Right cardiac atrium (tissue), 5 donors: ENCODE data around the gene TCF7L2. TPM values are rescaled to one million over a fixed set of nuclear protein-coding genes. Genes with fewer than 3 reads are reported as not detected.

ENCODE experiments used
- ATAC-seq, 2 donors: fragments of 200-7000 bp; cut with Tn5 transposase; one replicate each; pipeline versions ENCODE4 v1.8.0 to v1.9.1; 2020; ENCODE audit warnings: moderate library complexity in 2 of 2, mild to moderate bottlenecking in 1 of 2
- DNase-seq, 3 donors: peaks; one replicate each; pipeline ENCODE4 v3.0.0-alpha.2; 2020
- H3K27ac ChIP-seq: one replicate; pipeline ENCODE4 v1.5.1; 2013; ENCODE audit warnings: mild to moderate bottlenecking, low read length, control low read depth, moderate library complexity
- H3K27me3 ChIP-seq: one replicate; pipeline ENCODE4 v1.6.1; 2013; ENCODE audit not compliant: control insufficient read depth, insufficient read depth
- H3K4me1 ChIP-seq: one replicate; pipeline ENCODE4 v1.6.1; 2013; ENCODE audit warnings: low read length; ENCODE audit not compliant: control insufficient read depth, insufficient read depth
- H3K4me3 ChIP-seq: one replicate; pipeline ENCODE4 v1.5.1; 2013; ENCODE audit warnings: low read length, control low read depth
- H3K9me3 ChIP-seq: one replicate; pipeline ENCODE4 v1.6.1; 2013; ENCODE audit warnings: low read length; ENCODE audit not compliant: control insufficient read depth
- WGBS: extraction: QIAGEN DNeasy Blood & Tissue Kit; methylation state at CpG from one replicate; pipeline ENCODE4 v1.1.7; 2013; 5-methylcytosine and 5-hydroxymethylcytosine counted together
- intact Hi-C, 4 donors: fragments of 100-400 bp; cut with DNase I; formaldehyde crosslinking; loops; one replicate each; pipeline versions ENCODE4 v1.11.0 to v1.14.0; 2022 to 2023
- polyA plus RNA-seq: library from polyadenylated mRNA; stranded (reverse); fragments of 200-250 nt; gene quantifications from one replicate; pipeline ENCODE4 v1.2.3, GENCODE V29; 2013
- total RNA-seq, 4 donors: library from RNA; stranded (reverse); fragmentation: NEBNext Ultra II Directional; extraction: Animal tissue kit (Norgen Biotek cat#: 25700); gene quantifications; one replicate each; pipeline ENCODE4 v1.2.1, GENCODE V29; 2021
- donor health status: healthy with polysubstance abuse.
- donor health status: DM: no; HTN: yes; CAD: no.
- donor health status: DM: no; HTN: no; CAD: no.
- donor health status: DM: no; HTN: yes; CAD: no; lungs with severe emphysema.
- donor health status: DM: yes; HTN: yes; CAD: no.

TCF7L2 gene
- total and polyA plus RNA-seq, 5 donors: 9.2 to 18.7 (median 15.8) TPM

DNA sequence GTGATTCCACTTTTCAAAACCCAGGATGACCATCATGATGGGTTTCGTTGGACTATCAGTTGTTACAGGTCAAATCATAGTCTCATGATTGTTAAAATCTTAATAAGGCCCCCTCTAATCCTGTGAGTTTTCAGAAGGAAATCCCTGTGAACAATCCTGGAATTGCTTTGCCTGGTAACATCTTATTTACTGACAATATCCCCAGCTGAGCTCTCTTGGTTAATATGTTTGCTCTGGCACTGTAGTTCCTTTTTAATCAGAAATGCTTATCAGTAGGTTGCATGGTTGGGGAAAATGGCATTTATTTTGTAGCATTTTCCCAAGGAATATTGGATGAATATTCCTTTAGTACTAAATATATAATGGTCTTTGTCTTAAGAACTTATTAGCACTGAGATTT is 163.9 kb downstream of the TCF7L2 start:
- no peak for DNase-seq
- peaks cover under 1% of the 10 kb centered on the region for H3K4me1 ChIP-seq
- intact Hi-C loops: no loop called here
- no peak overlapping the region for H3K4me3 ChIP-seq
- no peaks in the 10 kb centered on the region for H3K9me3 ChIP-seq
- H3K27me3 ChIP-seq: no peaks in the 10 kb centered on the region
- WGBS: 68% methylated on average over 1 of the region's 1 CpG
- no peak overlapping the region for H3K27ac ChIP-seq
- no peak for ATAC-seq

DNA sequence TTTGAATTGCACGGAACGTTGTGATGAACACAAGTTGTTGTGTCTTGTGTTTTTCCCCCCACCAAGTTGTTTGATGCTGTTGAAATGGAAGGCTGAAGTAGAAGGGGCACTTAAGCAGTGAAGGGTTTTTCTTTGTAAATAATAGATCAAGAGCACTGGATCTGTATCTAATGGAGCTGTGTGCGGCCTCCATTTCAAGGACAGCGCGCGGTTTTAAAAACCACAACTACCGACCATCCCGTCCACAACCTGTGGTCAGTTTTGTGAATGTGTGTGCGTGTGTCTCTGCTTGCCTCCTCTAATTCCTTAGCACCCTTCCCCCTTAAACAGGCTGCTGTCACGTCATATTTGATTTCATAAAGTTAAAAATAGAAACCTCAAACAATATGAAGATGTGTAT is 165.5 kb downstream of the TCF7L2 start:
- ATAC-seq: no peak
- Histone ChIP-seq H3K4me1 (peaks cover 2% of the 10 kb centered on the region), H3K27ac (no peak overlapping the region), H3K9me3 (no peaks in the 10 kb centered on the region), H3K27me3 (no peaks in the 10 kb centered on the region), H3K4me3 (no peak overlapping the region)
- intact Hi-C loops: no loop called here
- WGBS: 93% methylated on average over 10 of the region's 10 CpGs
- no peak for DNase-seq

DNA sequence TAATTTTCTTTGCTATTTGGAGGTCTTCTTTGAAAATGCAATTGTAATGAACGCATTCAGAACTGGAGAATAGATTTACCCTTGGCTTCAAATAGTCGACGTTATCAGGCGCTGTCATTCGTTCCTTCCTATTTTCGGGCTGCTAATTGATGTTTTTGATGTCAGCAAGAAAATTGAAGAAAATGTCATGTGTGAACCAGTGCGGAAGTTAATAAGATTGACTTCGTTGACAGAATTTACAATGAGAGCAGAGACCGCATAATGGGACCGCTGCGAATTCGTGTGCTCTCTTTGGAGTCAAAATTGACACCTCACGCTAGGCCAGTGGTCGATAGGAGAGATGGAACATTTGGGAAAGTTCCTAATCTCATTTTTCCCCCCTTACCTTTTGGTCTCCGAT is 168.8 kb downstream of the TCF7L2 start:
- intact Hi-C loops: no loop called here
- ATAC-seq: no peak
- 91% methylated on average over 15 of the region's 15 CpGs for WGBS
- Histone ChIP-seq H3K27me3 (no peaks in the 10 kb centered on the region), H3K4me3 (no peak overlapping the region), H3K4me1 (peaks cover 2% of the 10 kb centered on the region), H3K27ac (no peak overlapping the region), H3K9me3 (no peaks in the 10 kb centered on the region)
- no peak for DNase-seq

DNA sequence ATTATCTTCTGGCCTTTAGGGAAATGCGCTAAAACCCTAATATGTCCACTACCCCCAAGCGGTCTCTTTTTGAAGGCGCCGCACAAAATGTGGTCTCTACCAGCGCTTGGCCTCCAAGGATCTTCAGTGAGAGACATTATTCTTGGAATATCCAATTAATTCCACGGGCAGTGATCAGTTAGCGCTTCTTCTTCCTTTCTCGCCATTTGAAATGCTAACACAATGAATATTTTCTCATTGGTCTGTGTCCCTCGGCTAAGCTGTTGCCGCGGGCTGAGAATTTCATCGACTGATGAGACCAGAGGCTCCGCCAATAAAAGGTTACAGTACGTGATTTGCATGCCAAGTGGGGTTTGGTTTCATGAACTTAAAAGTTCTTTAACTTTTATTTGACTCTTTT is 169.8 kb downstream of the TCF7L2 start:
- no peak for ATAC-seq

DNA sequence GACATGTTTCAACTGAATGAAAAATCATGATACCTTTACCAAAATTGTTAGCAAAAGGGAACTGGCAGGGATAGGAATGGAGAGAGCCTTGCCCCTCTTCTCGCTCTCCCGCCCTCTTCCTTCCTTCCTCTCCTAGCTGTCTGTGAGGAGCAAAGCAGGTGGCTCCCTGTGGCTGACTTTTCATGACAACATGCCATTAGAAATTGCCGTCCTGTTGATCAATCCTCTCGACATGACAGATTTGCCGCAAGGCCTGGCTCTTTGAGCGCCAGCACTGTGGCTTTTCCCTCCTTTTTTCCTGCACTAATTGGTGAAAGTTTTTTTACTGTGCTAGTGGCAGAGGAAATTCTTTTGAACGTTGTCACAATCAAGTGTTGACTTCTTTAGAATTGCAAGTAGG is 171.1 kb downstream of the TCF7L2 start:
- Histone ChIP-seq H3K27ac (no peak overlapping the region), H3K9me3 (no peaks in the 10 kb centered on the region), H3K4me1 (peaks cover 2% of the 10 kb centered on the region), H3K27me3 (no peaks in the 10 kb centered on the region), H3K4me3 (no peak overlapping the region)
- WGBS: 75% methylated on average over 7 of the region's 7 CpGs
- intact Hi-C loops: loop anchor here (10.0 kb wide), 5 partner anchors 56 to 556 kb away; partner anchors contain the start of gene TCF7L2 (in 1 of the 4)
- ATAC-seq (no peak), DNase-seq (no peak)

More for the DNA sequence above, 169.8 kb downstream of the TCF7L2 start:
- no peak for DNase-seq
- no peak overlapping the region for H3K27ac ChIP-seq
- no peaks in the 10 kb centered on the region for H3K27me3 ChIP-seq
- H3K4me1 ChIP-seq: peaks cover 2% of the 10 kb centered on the region
- intact Hi-C loops: loop anchor here (10.0 kb wide), 5 partner anchors 55 to 555 kb away; partner anchors contain the start of gene TCF7L2 (in 1 of the 4)
- no peak overlapping the region for H3K4me3 ChIP-seq
- H3K9me3 ChIP-seq: no peaks in the 10 kb centered on the region
- WGBS: 98% methylated on average over 14 of the region's 14 CpGs

DNA sequence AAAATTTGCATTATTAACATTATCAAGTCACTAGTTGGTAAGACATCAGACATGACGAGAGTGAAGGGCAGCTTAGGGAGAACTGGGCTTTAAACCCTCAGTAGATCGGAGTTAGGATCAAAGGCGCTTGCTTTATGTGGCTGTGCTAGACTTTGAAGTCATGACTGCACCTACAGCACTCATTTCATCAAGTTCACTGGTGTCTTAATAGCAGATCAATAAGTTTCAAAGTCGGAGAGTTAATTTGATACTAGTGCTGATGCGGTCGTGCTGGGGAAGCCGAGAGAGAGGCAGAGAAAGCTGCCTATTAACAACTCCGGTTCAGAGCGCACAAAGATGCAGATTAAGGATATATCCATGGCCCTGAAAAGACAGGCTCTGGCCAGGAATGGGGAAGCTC is 172.9 kb downstream of the TCF7L2 start:
- WGBS: 90% methylated on average over 9 of the region's 9 CpGs
- H3K4me1 ChIP-seq: peaks cover 2% of the 10 kb centered on the region
- no peak for ATAC-seq
- no peak overlapping the region for H3K4me3 ChIP-seq
- DNase-seq: no peak
- no peaks in the 10 kb centered on the region for H3K27me3 ChIP-seq
- intact Hi-C loops: loop anchor here (10.0 kb wide), 5 partner anchors 58 to 558 kb away; partner anchors contain the start of gene TCF7L2 (in 1 of the 4)
- H3K27ac ChIP-seq: no peak overlapping the region
- no peaks in the 10 kb centered on the region for H3K9me3 ChIP-seq

DNA sequence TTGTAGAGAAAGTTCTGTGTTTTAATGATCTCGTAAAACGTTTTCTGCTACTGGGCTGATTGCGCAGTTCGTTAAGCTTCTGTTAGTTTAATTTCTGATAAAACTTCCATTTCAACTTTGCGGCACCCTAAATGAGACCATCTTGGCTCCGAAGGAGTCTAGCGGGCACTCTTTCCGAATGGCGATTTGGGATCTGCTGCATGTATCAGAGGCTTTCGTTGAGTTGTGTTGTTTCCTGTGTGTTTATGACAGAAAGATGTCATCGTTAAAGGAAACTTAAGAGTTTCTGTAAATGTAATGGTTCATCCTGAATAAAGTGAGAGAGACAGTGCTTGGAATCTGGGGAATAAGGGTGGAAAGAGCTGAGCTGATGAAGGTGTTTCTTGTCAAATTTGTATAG is 174.7 kb downstream of the TCF7L2 start:
- intact Hi-C loops: loop anchor here (5.0 to 10.0 kb wide), 7 partner anchors 60 to 560 kb away; partner anchors contain the start of gene TCF7L2 (in 3 of the 4)
- Histone ChIP-seq H3K27me3 (no peaks in the 10 kb centered on the region), H3K27ac (no peak overlapping the region), H3K4me1 (no peaks in the 10 kb centered on the region), H3K9me3 (no peaks in the 10 kb centered on the region), H3K4me3 (no peak overlapping the region)
- DNase-seq (no peak), ATAC-seq (no peak)
- 90% methylated on average over 11 of the region's 11 CpGs for WGBS

DNA sequence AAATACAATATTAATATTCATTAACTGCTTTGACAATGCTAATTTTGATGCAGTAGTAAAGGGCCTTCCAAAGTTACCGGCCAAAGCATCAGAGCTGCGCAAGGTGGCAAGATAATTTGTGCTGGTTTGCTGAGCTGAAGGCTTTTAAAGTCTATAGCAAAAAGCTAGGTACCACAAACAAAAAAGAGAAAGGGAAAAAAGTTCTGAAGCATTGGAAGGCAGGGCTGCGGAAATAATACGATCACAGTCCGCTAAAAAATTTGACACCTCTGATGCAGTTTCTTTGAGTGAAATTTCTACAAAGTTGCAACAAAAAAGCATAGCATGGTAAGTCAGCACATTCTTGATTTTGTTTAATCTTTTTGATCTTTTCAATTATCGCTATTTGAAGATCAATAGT is 175.6 kb downstream of the TCF7L2 start:
- WGBS: 80% methylated on average over 6 of the region's 6 CpGs
- Histone ChIP-seq H3K4me3 (no peak overlapping the region), H3K4me1 (no peaks in the 10 kb centered on the region), H3K27ac (no peak overlapping the region), H3K27me3 (no peaks in the 10 kb centered on the region), H3K9me3 (no peaks in the 10 kb centered on the region)
- intact Hi-C loops: loop anchor here (5.0 to 10.0 kb wide), 7 partner anchors 61 to 561 kb away; partner anchors contain the start of gene TCF7L2 (in 3 of the 4)
- DNase-seq (no peak), ATAC-seq (no peak)

DNA sequence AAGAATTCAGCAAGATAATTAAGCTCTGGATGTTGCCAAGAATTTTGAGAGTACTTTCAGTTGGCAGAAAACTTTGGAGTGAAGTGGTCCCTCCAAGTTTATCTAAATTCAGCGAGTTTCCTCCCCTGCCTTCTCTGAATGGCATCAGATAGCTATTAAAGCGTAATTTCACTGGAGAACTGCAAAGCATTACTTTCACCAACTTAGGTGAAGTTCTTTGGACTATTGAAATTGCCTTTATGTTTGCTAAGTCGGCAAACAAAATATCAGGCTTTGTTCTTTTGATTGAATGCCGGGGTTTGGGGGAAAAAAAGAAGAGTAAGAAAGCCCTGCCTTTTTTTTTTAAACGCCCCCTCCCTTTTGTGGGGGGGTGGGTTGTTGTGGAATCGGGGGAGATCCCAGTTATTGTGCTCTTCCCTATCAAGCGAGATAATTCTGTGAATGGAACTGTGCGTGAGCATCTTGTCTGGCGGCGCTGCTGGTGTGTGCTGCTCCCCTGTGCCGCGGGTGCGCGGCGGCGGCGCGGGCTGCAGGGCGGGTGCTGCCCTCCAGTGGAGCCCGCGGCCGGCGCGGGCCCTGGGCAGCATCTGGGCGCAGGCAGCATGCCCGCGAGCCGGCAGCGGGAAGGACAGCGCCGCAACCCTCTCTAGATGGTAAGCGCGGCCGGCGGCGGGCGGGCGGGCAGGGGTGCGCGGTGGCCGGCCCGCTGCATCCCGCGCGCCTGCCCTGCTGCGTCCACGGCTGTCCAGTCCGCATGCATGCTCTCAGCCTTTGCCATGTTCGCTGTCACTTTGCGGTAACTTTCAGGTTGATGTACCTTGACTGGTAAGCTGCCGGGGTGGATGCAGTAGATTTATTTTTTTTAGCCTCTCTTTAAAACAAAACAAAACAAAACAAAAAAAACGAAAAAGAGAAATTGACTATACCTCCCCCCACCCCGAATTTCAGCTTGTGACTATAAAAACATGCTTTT is 176.5 kb downstream of the TCF7L2 start:
- no peaks in the 10 kb centered on the region for H3K4me1 ChIP-seq
- DNase-seq: peak; percentile 73 to 91 (median 86)

DNA sequence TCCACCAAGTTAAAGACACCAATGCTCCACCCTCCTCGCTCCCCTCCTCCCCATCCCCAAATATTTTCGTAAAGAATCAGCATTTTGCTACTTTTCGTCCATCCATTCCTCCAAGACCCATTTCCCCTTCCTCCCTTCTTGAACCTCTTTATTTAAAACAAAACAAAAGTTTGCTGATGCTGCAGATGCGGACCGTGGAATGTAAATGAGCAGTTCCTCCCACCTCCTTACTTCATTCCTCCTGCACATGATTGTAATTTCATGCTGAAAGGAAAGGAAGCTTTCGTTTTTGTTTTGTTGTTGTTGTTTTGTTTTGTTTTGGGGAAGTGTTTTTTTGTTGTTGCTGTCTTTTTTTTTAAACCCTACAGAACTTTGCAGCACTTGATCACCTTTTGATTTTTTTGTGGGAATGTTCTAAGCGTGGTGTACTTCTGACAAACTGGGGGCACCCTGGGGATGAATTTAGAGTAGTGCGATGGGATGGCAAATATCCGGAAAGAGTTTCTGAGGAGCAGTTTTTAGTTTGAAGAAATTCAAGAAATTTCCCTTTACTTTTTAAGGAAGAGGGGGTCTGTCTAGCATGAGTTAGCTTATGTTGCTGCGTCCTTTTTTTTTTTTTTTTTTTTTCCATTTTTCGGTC is 177.3 kb downstream of the TCF7L2 start:
- no peak for ATAC-seq
- Histone ChIP-seq H3K27ac (no peak overlapping the region), H3K4me3 (peak overlapping the region; percentile 27), H3K4me1 (no peaks in the 10 kb centered on the region), H3K9me3 (no peaks in the 10 kb centered on the region), H3K27me3 (no peaks in the 10 kb centered on the region)
- intact Hi-C loops: loop anchor here (5.0 to 10.0 kb wide), 7 partner anchors 63 to 563 kb away; partner anchors contain the start of gene TCF7L2 (in 3 of the 4)
- WGBS: 63% methylated on average over 11 of the region's 11 CpGs
- DNase-seq: no peak

More for the DNA sequence above, 176.5 kb downstream of the TCF7L2 start:
- intact Hi-C loops: loop anchor here (5.0 to 10.0 kb wide), 7 partner anchors 62 to 562 kb away; partner anchors contain the start of gene TCF7L2 (in 3 of the 4)
- H3K4me3 ChIP-seq: peak overlapping the region; percentile 27
- peak; percentile 95 to 97 for ATAC-seq
- no peaks in the 10 kb centered on the region for H3K9me3 ChIP-seq
- no peaks in the 10 kb centered on the region for H3K27me3 ChIP-seq
- no peak overlapping the region for H3K27ac ChIP-seq
- WGBS: 6% methylated on average over 53 of the region's 53 CpGs
